Measurements from ENCODE around the gene CCDC87. TPM values are rescaled to one million over a fixed set of nuclear protein-coding genes. Genes with fewer than 3 reads are reported as not detected.

The CCDC87 gene
- total RNA-seq, 1 experiment from 2014 or later: 1.1 TPM

- Histone ChIP-seq H2BK20ac (ENCODE audit: low read depth, low read length, poor library complexity, severe bottlenecking) (no peak overlapping the region), H3K27me3 (ENCODE audit: insufficient read depth, low read length) (no peaks in the 10 kb centered on the region), H3K4me2 (ENCODE audit: insufficient read depth, insufficient read length, low read length) (no peak overlapping the region), H2BK12ac (ENCODE audit: insufficient read length, low read depth, low read length) (no peak overlapping the region), H3K23ac (ENCODE audit: insufficient read length, low read depth, low read length) (no peak overlapping the region), H4K5ac (ENCODE audit: insufficient read length, low read depth, low read length) (no peak overlapping the region), H3K14ac (ENCODE audit: insufficient read depth, low read length) (no peak overlapping the region), H2BK15ac (ENCODE audit: low read depth, low read length) (no peak overlapping the region), H4K91ac (ENCODE audit: insufficient read length, low read depth, low read length) (no peak overlapping the region), H2AK5ac (ENCODE audit: insufficient read length, low read length) (no peak overlapping the region), H3K56ac (ENCODE audit: insufficient read length, low read depth, low read length) (no peak overlapping the region), H3K4ac (ENCODE audit: low read depth, low read length) (no peak overlapping the region), H2BK120ac (ENCODE audit: low read depth, low read length, poor library complexity, severe bottlenecking) (no peak overlapping the region), H3K18ac (ENCODE audit: insufficient read length, low read depth, low read length) (no peak overlapping the region), H3K79me2 (ENCODE audit: insufficient read depth, low read length) (peaks cover 8% of the 10 kb centered on the region), H3K9me3 (ENCODE audit: control insufficient read depth, low read depth, low read length) (no peaks in the 10 kb centered on the region), H3K27ac (ENCODE audit: insufficient read length, low read depth, low read length) (no peak overlapping the region), H3K23me2 (ENCODE audit: insufficient read length, low read depth, low read length, poor library complexity, severe bottlenecking) (peaks cover 2% of the 10 kb centered on the region), H4K8ac (replicated peaks; ENCODE audit: insufficient read length, low read depth, low read length) (no peak overlapping the region), H2AFZ (ENCODE audit: low read length) (no peak overlapping the region), H4K20me1 (ENCODE audit: control insufficient read depth, insufficient read depth, insufficient read length) (no peaks in the 10 kb centered on the region), H3T11ph (ENCODE audit: low read length) (no peak overlapping the region), H2BK5ac (ENCODE audit: insufficient read length, low read length) (no peak overlapping the region), H3K9ac (ENCODE audit: extremely low read depth, insufficient read length, low read length) (no peak overlapping the region), H3K79me1 (ENCODE audit: insufficient read depth, low read depth, low read length, poor library complexity, severe bottlenecking) (no peaks in the 10 kb centered on the region), H3K4me1 (ENCODE audit: insufficient read depth, low read length) (no peaks in the 10 kb centered on the region)
- Mint-ChIP-seq H3K9me3 (peaks cover 0 to 3% of the 10 kb centered on the region in 2 experiments; a peak in 4 of 5 replicates), H3K4me1 (peaks cover 0 to 5% of the 10 kb centered on the region in 2 experiments; a peak in 2 of 4 replicates), H3K36me3 (ENCODE audit: insufficient read depth in 1 of 3, low read depth in 3 of 3) (peaks cover under 1 to 21% (median 13%) of the 10 kb centered on the region in 3 experiments), H3K27ac (no peak overlapping the region), H3K27me3 (ENCODE audit: low read depth) (no peaks in the 10 kb centered on the region), H3K4me3 (no peak overlapping the region)
- DNase-seq: no peak
- no CpG with 5 or more reads among the region's 1 CpG for WGBS (ENCODE audit: extremely low coverage, insufficient read length, low lambda C conversion rate)
- TF ChIP-seq CTCF (conservative IDR thresholded peaks at IDR 0.05): no peak
Observed at GRCh38 chr11:66612458-66612857, 19.6 kb upstream of the CCDC87 start.

Measured in H9 (cell line).